Activated B cell treated with CpG ODN at 0.5 μM for 24 hours (primary cell): ENCODE measurements around the gene RTEL1. TPM values are rescaled to one million over a fixed set of nuclear protein-coding genes. Genes with fewer than 3 reads are reported as not detected.
"Not testable (repeated sequence)": the region's sequence is repeated elsewhere in the genome, so short reads cannot be mapped to it uniquely, and the experiment has no call there.

Experiments
- ATAC-seq: fragments of 200-7000 bp; cut with Tn5 transposase; one replicate; pipeline ENCODE4 v1.10.0; 2021; ENCODE audit warnings: low read depth, mild to moderate bottlenecking, moderate library complexity
- CTCF ChIA-PET: fragments of 350-600 bp; sonication (Branson Sonifier 250); formaldehyde crosslinking; loops from one replicate; lab custom pipeline; 2021; ENCODE audit warnings: antibody characterized with exemption; lab: Charles Lee
- POLR2A ChIA-PET: fragments of 350-600 bp; sonication (Branson Sonifier 250); formaldehyde crosslinking; loops from one replicate; lab custom pipeline; 2021; ENCODE audit warnings: antibody characterized with exemption; lab: Charles Lee
- DNase-seq: peaks from one replicate; pipeline ENCODE4 v3.0.0; 2022
- H3K27ac Mint-ChIP-seq: one replicate; pipeline ENCODE4 v1.8.0; 2020; ENCODE audit warnings: mixed read lengths
- H3K27me3 Mint-ChIP-seq: one replicate; pipeline ENCODE4 v1.8.0; 2021; ENCODE audit warnings: mixed read lengths
- H3K36me3 Mint-ChIP-seq: one replicate; pipeline ENCODE4 v1.8.0; 2021; ENCODE audit warnings: low read depth, mixed read lengths
- H3K4me1 Mint-ChIP-seq: one replicate; pipeline ENCODE4 v1.8.0; 2021; ENCODE audit warnings: mixed read lengths
- H3K4me3 Mint-ChIP-seq: one replicate; pipeline ENCODE4 v1.8.0; 2020; ENCODE audit warnings: mild to moderate bottlenecking, mixed read lengths
- H3K9me3 Mint-ChIP-seq: one replicate; pipeline ENCODE4 v1.8.0; 2020; ENCODE audit warnings: mixed read lengths
- intact Hi-C: fragments of 100-400 bp; cut with micrococcal nuclease; formaldehyde crosslinking; loops from one replicate; pipeline ENCODE4 v1.15.1; 2024
- total RNA-seq: library from RNA; stranded (reverse); gene quantifications from 2 replicates; pipeline ENCODE4 v1.2.3, GENCODE V29; 2022
- TF ChIP-seq, protein P1 (sequence below): fragments of 200-600 bp; IDR thresholded peaks from one replicate; pipeline ENCODE4 v1.8.0; 2022; ENCODE audit warnings: antibody characterized with exemption, mild to moderate bottlenecking

RTEL1 gene
- total RNA-seq, 1 donor from 2014 or later, result 33.8 TPM

DNA sequence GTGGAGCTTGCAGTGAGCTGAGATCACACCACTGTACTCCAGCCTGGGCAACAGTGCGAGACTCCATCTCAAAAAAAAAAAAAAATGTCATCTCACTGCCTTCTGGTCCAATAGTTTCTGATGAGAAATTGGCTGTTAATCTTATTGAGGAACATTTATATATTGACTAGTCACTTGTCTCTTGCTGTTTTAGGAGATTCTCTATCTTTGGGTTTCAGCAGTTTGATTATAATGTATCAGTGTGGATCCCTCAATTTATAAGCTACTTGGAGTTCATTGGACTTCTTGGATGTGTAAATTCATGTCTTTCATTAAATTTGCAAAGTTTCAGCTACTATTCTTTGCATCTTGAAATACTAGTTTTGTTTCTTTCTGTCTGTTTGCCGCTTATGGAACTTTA is 60.9 kb downstream of the RTEL1 start:
- intact Hi-C loops, result no loop called here
- no peaks in the 10 kb centered on the region for H3K27me3 Mint-ChIP-seq
- peaks cover 13% of the 10 kb centered on the region for H3K9me3 Mint-ChIP-seq
- ChIA-PET POLR2A (no interaction called here), CTCF (interaction anchor here (0.8 kb wide), 1 partner anchor 149 kb away, joined by 3 read pairs; no protein-coding TSS in a partner anchor)
- ATAC-seq, result no peak
- DNase-seq, result no peak
- H3K36me3 Mint-ChIP-seq, result peaks cover 73% of the 10 kb centered on the region
- no peak overlapping the region for H3K4me3 Mint-ChIP-seq
- H3K27ac Mint-ChIP-seq, result no peak overlapping the region
- H3K4me1 Mint-ChIP-seq, result peaks cover 9% of the 10 kb centered on the region
- TF ChIP-seq, protein P1, sequence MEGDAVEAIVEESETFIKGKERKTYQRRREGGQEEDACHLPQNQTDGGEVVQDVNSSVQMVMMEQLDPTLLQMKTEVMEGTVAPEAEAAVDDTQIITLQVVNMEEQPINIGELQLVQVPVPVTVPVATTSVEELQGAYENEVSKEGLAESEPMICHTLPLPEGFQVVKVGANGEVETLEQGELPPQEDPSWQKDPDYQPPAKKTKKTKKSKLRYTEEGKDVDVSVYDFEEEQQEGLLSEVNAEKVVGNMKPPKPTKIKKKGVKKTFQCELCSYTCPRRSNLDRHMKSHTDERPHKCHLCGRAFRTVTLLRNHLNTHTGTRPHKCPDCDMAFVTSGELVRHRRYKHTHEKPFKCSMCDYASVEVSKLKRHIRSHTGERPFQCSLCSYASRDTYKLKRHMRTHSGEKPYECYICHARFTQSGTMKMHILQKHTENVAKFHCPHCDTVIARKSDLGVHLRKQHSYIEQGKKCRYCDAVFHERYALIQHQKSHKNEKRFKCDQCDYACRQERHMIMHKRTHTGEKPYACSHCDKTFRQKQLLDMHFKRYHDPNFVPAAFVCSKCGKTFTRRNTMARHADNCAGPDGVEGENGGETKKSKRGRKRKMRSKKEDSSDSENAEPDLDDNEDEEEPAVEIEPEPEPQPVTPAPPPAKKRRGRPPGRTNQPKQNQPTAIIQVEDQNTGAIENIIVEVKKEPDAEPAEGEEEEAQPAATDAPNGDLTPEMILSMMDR, result no peak

DNA sequence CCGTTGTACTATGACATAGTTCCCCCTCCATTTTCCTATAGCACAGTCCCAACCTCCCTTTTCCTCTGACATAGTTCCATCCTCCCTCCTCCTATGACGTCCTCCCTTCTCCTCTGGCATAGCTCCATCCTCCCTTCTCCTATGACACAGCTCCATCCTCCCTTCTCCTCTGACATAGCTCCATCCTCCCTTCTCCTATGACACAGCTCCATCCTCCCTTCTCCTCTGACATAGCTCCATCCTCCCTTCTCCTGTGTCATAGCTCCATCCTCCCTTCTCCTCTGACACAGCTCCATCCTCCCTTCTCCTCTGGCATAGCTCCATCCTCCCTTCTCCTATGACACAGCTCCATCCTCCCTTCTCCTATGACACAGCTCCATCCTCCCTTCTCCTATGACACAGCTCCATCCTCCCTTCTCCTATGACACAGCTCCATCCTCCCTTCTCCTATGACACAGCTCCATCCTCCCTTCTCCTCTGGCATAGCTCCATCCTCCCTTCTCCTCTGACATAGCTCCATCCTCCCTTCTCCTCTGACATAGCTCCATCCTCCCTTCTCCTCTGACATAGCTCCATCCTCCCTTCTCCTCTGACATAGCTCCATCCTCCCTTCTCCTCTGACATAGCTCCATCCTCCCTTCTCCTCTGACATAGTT is 65.0 kb downstream of the RTEL1 start:
- DNase-seq, POLR2A ChIA-PET, CTCF ChIA-PET, ATAC-seq, H3K27ac Mint-ChIP-seq, intact Hi-C loops, H3K27me3 Mint-ChIP-seq, H3K4me3 Mint-ChIP-seq: not testable (repeated sequence)
- Mint-ChIP-seq H3K4me1 (peaks cover 16% of the 10 kb centered on the region), H3K9me3 (peaks cover 11% of the 10 kb centered on the region), H3K36me3 (peaks cover 61% of the 10 kb centered on the region)

DNA sequence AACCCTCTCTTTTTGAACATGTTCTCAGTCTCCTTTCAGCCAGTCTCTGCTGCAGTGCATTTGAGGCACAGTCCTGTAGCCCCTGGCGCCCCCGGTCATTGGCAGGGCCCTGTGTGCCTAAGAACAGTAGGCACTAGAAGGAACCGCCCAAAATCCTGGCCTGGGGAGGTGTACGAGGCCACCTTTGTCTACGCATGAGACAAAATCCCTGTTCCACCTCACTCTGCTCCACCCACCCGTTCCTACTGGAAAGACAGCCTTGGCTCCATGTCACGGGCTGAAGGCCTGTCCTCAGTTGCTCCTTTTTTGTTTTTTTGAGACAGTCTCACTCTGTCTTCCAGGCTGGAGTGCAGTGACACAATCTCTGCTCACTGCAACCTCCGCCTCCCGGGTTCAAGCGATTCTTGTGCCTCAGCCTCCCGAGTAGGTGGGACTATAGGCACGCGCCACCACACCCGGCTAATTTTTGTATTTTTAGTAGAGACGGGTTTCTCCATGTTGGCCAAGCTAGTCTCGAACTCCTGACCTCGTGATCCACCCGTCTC is 72.1 kb downstream of the RTEL1 start:
- DNase-seq, ATAC-seq, H3K27ac Mint-ChIP-seq, CTCF ChIA-PET, H3K4me3 Mint-ChIP-seq, H3K27me3 Mint-ChIP-seq, H3K9me3 Mint-ChIP-seq: not testable (repeated sequence)
- Mint-ChIP-seq H3K36me3 (peaks cover 36% of the 10 kb centered on the region), H3K4me1 (peaks cover 24% of the 10 kb centered on the region)
- POLR2A ChIA-PET, result interaction anchor here (0.8 to 1.5 kb wide), 3 partner anchors 61 to 135 kb away, joined by 3 to 5 read pairs (median 3); partner anchors contain the start of gene TPD52L2
- intact Hi-C loops, result loop anchor here (2.0 to 10.0 kb wide), 2 partner anchors 23 to 75 kb away; partner anchors contain the start of genes ARFRP1, RTEL1 and STMN3

DNA sequence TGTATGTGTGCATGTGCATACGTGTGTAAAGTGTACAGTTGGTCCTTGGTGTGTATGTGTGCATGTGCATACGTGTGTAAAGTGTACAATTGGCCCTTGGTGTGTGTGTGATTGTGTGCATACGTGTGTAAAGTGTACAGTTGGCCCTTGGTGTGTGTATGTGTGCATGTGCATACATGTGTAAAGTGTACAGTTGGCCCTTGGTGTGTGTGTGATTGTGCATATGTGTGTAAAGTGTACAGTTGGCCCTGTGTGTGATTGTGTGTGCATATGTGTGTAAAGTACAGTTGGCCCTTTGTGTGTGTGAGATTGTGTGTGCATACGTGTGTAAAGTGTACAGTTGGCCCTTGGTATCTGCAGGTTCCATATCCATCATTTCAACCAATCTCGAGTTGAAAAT is 73.3 kb downstream of the RTEL1 start:
- peaks cover 37% of the 10 kb centered on the region for H3K36me3 Mint-ChIP-seq
- POLR2A ChIA-PET, result interaction anchor here (0.7 to 1.5 kb wide), 3 partner anchors 23 to 143 kb away, joined by 3 to 4 read pairs (median 3); partner anchors contain the start of genes ARFRP1, TPD52L2 and ZGPAT
- ATAC-seq, result no peak

DNA sequence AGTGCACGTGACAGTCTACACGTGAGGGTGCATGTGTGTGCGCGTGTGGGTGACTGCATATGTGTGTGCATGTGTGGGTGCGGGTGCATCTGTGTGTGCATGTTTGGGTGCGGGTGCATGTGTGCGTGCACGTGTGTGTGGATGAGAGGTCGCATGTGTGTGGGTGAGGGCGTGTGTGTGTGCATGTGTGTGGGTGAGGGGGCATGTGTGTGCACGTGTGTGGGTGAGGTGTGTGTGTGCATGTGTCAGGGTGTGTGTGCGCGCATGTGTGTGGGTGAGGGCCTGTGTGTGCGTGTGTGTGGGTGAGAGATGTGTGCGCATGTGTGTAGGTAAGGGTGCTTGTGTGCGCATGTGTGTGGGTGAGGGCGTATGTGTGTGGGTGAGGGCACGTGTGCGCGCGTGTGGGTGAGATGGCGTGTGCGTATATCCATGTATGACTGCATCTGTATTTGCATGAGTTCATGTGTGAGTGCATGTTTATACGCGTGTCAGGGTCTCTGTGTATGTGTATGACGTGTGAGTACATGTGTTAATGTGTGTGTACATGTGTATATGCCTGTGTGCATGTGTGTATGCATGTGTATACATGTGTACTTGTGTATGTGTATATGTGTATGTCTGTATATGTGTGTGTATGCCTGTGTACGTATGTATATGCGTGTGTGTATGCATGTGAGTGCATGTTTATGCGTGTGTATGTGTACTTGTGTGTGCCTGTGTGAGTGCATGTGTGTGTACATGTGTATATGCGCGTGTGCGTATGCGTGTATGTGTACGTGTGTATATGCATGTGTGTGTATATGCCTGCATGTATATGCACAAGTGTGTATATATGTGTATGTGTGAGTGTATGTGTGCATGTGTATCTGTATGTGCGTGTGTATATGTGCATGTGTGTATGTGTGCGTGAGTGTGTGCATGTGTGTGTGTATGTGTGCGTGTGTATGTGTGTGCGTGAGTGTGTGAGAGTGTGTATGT is 74.3 kb downstream of the RTEL1 start:
- DNase-seq (no peak), ATAC-seq (no peak)
- ChIA-PET CTCF (no interaction called here), POLR2A (no interaction called here)
- H3K27ac Mint-ChIP-seq, result no peak overlapping the region
- peaks cover 33% of the 10 kb centered on the region for H3K36me3 Mint-ChIP-seq
- H3K4me3 Mint-ChIP-seq, result no peak overlapping the region
- no peaks in the 10 kb centered on the region for H3K9me3 Mint-ChIP-seq
- H3K4me1 Mint-ChIP-seq, result peaks cover 35% of the 10 kb centered on the region
- no peaks in the 10 kb centered on the region for H3K27me3 Mint-ChIP-seq
- TF ChIP-seq, protein P1, result no peak
- intact Hi-C loops, result loop anchor here (10.0 kb wide), 1 partner anchor 78 kb away; the partner anchor contains the start of genes RTEL1 and STMN3

More for the DNA sequence above, 73.3 kb downstream of the RTEL1 start:
- no peak overlapping the region for H3K4me3 Mint-ChIP-seq
- CTCF ChIA-PET, result no interaction called here
- DNase-seq, result no peak
- H3K4me1 Mint-ChIP-seq, result peaks cover 34% of the 10 kb centered on the region
- H3K27ac Mint-ChIP-seq, result no peak overlapping the region
- H3K9me3 Mint-ChIP-seq, result no peaks in the 10 kb centered on the region
- intact Hi-C loops, result loop anchor here (2.0 to 10.0 kb wide), 2 partner anchors 25 to 77 kb away; partner anchors contain the start of genes ARFRP1, RTEL1 and STMN3
- TF ChIP-seq, protein P1, result no peak
- no peaks in the 10 kb centered on the region for H3K27me3 Mint-ChIP-seq
